ENCODE results near the gene GATB.

Gene GATB

DNA sequence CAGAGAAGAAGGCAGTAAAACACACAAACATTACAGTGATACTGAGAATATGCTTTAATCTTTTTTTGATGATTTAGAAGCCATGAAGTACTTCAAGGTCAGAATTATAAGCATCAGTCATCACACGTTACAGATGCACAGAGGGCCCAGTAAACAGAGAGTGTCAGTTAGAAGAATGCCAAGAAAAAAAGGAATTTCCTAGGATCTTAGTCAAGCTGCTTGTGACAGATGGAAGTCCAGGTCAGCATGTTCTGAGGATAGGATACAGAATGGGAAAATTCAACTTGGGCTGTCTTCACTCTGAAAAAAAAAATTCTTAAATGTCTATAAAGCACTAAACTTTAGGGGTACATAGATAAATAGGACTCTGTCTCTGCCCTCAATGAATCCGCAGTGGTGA lies 38.9 kb downstream of the GATB start:
- Histone ChIP-seq H4K20me1 (ENCODE audit: low read depth, low read length) (no peaks in the 10 kb centered on the region), H3K9me3 (ENCODE audit: insufficient read depth, low read length) (no peaks in the 10 kb centered on the region), H2AFZ (ENCODE audit: low read depth, low read length, severe bottlenecking) (no peak overlapping the region), H3K79me2 (ENCODE audit: insufficient read depth, low read length) (no peaks in the 10 kb centered on the region), H3K36me3 (ENCODE audit: low read length) (no peaks in the 10 kb centered on the region), H3F3A (ENCODE audit: insufficient read depth) (no peaks in the 10 kb centered on the region), H3K9ac (ENCODE audit: low read length) (no peak overlapping the region), H3K27ac (ENCODE audit: low read depth, low read length) (no peak overlapping the region), H3K9me2 (replicated peaks; ENCODE audit: insufficient read depth, low read length) (no peaks in the 10 kb centered on the region), H3K4me2 (ENCODE audit: low read depth, low read length, poor library complexity, severe bottlenecking) (no peak overlapping the region), H3K27me3 (ENCODE audit: low read length) (no peaks in the 10 kb centered on the region), H3K4me3 (ENCODE audit: insufficient read depth, low read length, poor library complexity, severe bottlenecking) (no peak overlapping the region)
- no peak for TF ChIP-seq EZH2phosphoT487 (conservative IDR thresholded peaks at IDR 0.05; ENCODE audit: low read length)
- TF ChIP-seq, protein P1, sequence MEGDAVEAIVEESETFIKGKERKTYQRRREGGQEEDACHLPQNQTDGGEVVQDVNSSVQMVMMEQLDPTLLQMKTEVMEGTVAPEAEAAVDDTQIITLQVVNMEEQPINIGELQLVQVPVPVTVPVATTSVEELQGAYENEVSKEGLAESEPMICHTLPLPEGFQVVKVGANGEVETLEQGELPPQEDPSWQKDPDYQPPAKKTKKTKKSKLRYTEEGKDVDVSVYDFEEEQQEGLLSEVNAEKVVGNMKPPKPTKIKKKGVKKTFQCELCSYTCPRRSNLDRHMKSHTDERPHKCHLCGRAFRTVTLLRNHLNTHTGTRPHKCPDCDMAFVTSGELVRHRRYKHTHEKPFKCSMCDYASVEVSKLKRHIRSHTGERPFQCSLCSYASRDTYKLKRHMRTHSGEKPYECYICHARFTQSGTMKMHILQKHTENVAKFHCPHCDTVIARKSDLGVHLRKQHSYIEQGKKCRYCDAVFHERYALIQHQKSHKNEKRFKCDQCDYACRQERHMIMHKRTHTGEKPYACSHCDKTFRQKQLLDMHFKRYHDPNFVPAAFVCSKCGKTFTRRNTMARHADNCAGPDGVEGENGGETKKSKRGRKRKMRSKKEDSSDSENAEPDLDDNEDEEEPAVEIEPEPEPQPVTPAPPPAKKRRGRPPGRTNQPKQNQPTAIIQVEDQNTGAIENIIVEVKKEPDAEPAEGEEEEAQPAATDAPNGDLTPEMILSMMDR (IDR thresholded peaks at IDR 0.05; ENCODE audit: insufficient read depth, low read length, poor library complexity, severe bottlenecking) = no peak

DNA sequence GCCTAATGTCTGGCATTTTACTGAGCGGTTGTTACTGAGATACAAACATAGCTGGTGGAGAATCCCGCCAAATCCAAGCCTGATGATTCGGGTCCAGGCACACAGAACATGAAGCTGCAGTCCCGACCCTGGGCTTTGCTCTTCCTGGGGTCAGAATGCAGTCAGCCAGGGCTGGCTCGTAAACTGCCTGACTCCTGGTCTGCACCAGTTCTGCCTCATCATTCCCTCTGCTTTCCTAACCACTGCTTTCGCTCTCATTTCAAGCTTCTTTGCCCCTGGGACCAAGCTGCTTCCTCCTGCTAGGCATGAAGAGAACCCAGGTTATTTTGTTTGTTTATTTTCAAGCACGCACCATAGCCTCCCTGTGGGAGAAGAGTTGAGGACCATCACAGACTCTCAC lies 39.3 kb downstream of the GATB start:
- Histone ChIP-seq H3F3A (ENCODE audit: insufficient read depth) (no peaks in the 10 kb centered on the region), H3K79me2 (ENCODE audit: insufficient read depth, low read length) (no peaks in the 10 kb centered on the region), H3K27ac (ENCODE audit: low read depth, low read length) (no peak overlapping the region), H3K9ac (ENCODE audit: low read length) (no peak overlapping the region), H3K27me3 (ENCODE audit: low read length) (no peaks in the 10 kb centered on the region), H2AFZ (ENCODE audit: low read depth, low read length, severe bottlenecking) (no peak overlapping the region), H3K9me3 (ENCODE audit: insufficient read depth, low read length) (no peaks in the 10 kb centered on the region), H3K4me2 (ENCODE audit: low read depth, low read length, poor library complexity, severe bottlenecking) (no peak overlapping the region), H3K36me3 (ENCODE audit: low read length) (no peaks in the 10 kb centered on the region), H3K9me2 (replicated peaks; ENCODE audit: insufficient read depth, low read length) (no peaks in the 10 kb centered on the region), H4K20me1 (ENCODE audit: low read depth, low read length) (no peaks in the 10 kb centered on the region), H3K4me3 (ENCODE audit: insufficient read depth, low read length, poor library complexity, severe bottlenecking) (no peak overlapping the region)
- TF ChIP-seq EZH2phosphoT487 (conservative IDR thresholded peaks at IDR 0.05; ENCODE audit: low read length) = no peak
- TF ChIP-seq, protein P1 (IDR thresholded peaks at IDR 0.05; ENCODE audit: insufficient read depth, low read length, poor library complexity, severe bottlenecking) = no peak

DNA sequence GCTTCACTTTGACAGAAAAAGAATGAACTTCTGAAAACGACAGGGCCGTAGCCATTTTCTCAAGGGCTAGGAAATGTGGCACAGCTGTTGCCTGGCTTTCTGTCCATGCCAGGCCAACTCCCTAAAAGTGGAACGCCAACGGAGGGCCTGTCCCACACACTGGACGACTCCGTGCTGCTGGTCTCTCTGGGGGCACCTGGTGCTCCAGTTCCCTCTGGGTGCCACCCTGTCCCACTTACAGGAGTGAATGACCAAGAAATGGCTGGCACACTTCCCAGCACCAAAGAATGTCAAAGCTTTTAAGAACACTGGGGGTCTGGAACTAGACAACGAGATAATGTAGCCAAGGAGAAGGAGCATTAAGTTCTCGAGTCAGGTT lies 40.9 kb downstream of the GATB start:
- Histone ChIP-seq H3K27me3 (ENCODE audit: low read length) (no peaks in the 10 kb centered on the region), H4K20me1 (ENCODE audit: low read depth, low read length) (no peaks in the 10 kb centered on the region), H3K9ac (ENCODE audit: low read length) (no peak overlapping the region), H3K4me2 (ENCODE audit: low read depth, low read length, poor library complexity, severe bottlenecking) (no peak overlapping the region), H3K27ac (ENCODE audit: low read depth, low read length) (no peak overlapping the region), H3K79me2 (ENCODE audit: insufficient read depth, low read length) (no peaks in the 10 kb centered on the region), H2AFZ (ENCODE audit: low read depth, low read length, severe bottlenecking) (no peak overlapping the region), H3K9me3 (ENCODE audit: insufficient read depth, low read length) (no peaks in the 10 kb centered on the region), H3F3A (ENCODE audit: insufficient read depth) (no peaks in the 10 kb centered on the region), H3K9me2 (replicated peaks; ENCODE audit: insufficient read depth, low read length) (no peaks in the 10 kb centered on the region), H3K4me3 (ENCODE audit: insufficient read depth, low read length, poor library complexity, severe bottlenecking) (no peak overlapping the region), H3K36me3 (ENCODE audit: low read length) (no peaks in the 10 kb centered on the region)
- TF ChIP-seq, protein P1 (IDR thresholded peaks at IDR 0.05; ENCODE audit: insufficient read depth, low read length, poor library complexity, severe bottlenecking) = no peak
- no peak for TF ChIP-seq EZH2phosphoT487 (conservative IDR thresholded peaks at IDR 0.05; ENCODE audit: low read length)

All from SU-DHL-6 (cell line).